ENCODE data around the gene TRMT61A.

The TRMT61A gene

GRCh38 chr14:103574707-103575285 is 45.8 kb downstream of the TRMT61A start:
- no peak for DNase-seq

- no peak for DNase-seq
Measured at GRCh38 chr14:103576371-103577024, 47.5 kb downstream of the TRMT61A start.

GRCh38 chr14:103578401-103579075 is 49.5 kb downstream of the TRMT61A start:
- no peak for DNase-seq

- DNase-seq, result no peak
Measured at GRCh38 chr14:103581206-103581605, 52.2 kb downstream of the TRMT61A start.

- DNase-seq, result no peak
Measured at GRCh38 chr14:103581954-103582703, 53.1 kb downstream of the TRMT61A start.

- no peak for DNase-seq
Measured at GRCh38 chr14:103584326-103584915, 55.4 kb downstream of the TRMT61A start.

Data from stimulated activated CD4-positive, alpha-beta T cell treated with anti-CD3 and anti-CD28 coated beads, Interleukin-4, amount 100 ng/mL, for 1 hour (primary cell).